ENCODE data around the gene TLE3.

The TLE3 gene

DNA sequence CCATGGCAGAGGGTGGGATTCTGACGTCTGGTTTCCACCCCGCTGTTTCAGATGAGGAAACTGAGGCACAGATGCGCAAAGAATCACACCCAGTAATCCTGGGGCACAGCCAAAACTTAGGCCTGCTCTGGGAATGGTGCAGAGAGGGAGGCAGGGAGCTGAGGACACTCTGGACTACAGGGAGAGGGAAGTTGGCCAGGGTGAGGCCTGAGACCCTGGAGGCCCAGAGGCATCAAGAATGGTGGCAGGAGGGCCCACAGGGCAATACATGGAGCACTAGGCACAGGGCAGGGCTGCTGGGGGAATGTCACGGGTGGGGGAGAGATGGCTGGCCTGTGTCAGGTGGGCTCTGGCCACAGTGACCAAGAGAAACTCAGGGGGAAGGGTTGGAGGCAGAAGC lies 63.6 kb downstream of the TLE3 start (continued):
- TF ChIP-seq, protein P1, sequence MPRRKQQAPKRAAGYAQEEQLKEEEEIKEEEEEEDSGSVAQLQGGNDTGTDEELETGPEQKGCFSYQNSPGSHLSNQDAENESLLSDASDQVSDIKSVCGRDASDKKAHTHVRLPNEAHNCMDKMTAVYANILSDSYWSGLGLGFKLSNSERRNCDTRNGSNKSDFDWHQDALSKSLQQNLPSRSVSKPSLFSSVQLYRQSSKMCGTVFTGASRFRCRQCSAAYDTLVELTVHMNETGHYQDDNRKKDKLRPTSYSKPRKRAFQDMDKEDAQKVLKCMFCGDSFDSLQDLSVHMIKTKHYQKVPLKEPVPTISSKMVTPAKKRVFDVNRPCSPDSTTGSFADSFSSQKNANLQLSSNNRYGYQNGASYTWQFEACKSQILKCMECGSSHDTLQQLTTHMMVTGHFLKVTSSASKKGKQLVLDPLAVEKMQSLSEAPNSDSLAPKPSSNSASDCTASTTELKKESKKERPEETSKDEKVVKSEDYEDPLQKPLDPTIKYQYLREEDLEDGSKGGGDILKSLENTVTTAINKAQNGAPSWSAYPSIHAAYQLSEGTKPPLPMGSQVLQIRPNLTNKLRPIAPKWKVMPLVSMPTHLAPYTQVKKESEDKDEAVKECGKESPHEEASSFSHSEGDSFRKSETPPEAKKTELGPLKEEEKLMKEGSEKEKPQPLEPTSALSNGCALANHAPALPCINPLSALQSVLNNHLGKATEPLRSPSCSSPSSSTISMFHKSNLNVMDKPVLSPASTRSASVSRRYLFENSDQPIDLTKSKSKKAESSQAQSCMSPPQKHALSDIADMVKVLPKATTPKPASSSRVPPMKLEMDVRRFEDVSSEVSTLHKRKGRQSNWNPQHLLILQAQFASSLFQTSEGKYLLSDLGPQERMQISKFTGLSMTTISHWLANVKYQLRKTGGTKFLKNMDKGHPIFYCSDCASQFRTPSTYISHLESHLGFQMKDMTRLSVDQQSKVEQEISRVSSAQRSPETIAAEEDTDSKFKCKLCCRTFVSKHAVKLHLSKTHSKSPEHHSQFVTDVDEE (CRISPR knock-in tag; IDR thresholded peaks at IDR 0.05): no peak
- TF ChIP-seq ZFP30 (CRISPR knock-in tag; IDR thresholded peaks at IDR 0.05) (no peak), ZNF565 (CRISPR knock-in tag; conservative IDR thresholded peaks at IDR 0.05; ENCODE audit: low read depth) (no peak), ZC3H10 (CRISPR knock-in tag; IDR thresholded peaks at IDR 0.05) (no peak), ZNF70 (CRISPR knock-in tag; IDR thresholded peaks at IDR 0.05) (no peak)
- TF ChIP-seq, protein P2, sequence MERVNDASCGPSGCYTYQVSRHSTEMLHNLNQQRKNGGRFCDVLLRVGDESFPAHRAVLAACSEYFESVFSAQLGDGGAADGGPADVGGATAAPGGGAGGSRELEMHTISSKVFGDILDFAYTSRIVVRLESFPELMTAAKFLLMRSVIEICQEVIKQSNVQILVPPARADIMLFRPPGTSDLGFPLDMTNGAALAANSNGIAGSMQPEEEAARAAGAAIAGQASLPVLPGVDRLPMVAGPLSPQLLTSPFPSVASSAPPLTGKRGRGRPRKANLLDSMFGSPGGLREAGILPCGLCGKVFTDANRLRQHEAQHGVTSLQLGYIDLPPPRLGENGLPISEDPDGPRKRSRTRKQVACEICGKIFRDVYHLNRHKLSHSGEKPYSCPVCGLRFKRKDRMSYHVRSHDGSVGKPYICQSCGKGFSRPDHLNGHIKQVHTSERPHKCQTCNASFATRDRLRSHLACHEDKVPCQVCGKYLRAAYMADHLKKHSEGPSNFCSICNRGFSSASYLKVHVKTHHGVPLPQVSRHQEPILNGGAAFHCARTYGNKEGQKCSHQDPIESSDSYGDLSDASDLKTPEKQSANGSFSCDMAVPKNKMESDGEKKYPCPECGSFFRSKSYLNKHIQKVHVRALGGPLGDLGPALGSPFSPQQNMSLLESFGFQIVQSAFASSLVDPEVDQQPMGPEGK (CRISPR knock-in tag; IDR thresholded peaks at IDR 0.05; ENCODE audit: borderline replicate concordance): no peak

GRCh38 chr15:70033529-70034140 lies 64.1 kb downstream of the TLE3 start:
- peak; percentile 85 for ATAC-seq
- TF ChIP-seq ZFP3 (CRISPR knock-in tag; IDR thresholded peaks at IDR 0.05) (0 out of 2 replicates have a peak, but pooled peaks have one; percentile 58), TCF4 (CRISPR knock-in tag; IDR thresholded peaks at IDR 0.05; ENCODE audit: borderline replicate concordance) (peak; percentile 88), ISL1 (CRISPR knock-in tag; IDR thresholded peaks at IDR 0.05) (peak; percentile 37; the same call in 1 of the 2 replicates), ZNF565 (CRISPR knock-in tag; conservative IDR thresholded peaks at IDR 0.05; ENCODE audit: low read depth) (0 out of 2 replicates have a peak, but pooled peaks have one; percentile 50), ZNF8 (CRISPR knock-in tag; IDR thresholded peaks at IDR 0.05) (0 out of 2 replicates have a peak, but pooled peaks have one; percentile 44), POU6F1 (CRISPR knock-in tag; IDR thresholded peaks at IDR 0.05; ENCODE audit: borderline replicate concordance, low read depth) (no peak), ZC3H10 (CRISPR knock-in tag; IDR thresholded peaks at IDR 0.05) (no peak), ARNTL (CRISPR knock-in tag; IDR thresholded peaks at IDR 0.05; ENCODE audit: borderline replicate concordance, low read depth) (no peak), GLIS3 (CRISPR knock-in tag; IDR thresholded peaks at IDR 0.05) (peak; percentile 59; the same call in 1 of the 2 replicates), ESRRG (CRISPR knock-in tag; IDR thresholded peaks at IDR 0.05) (no peak), RARB (CRISPR knock-in tag; IDR thresholded peaks at IDR 0.05) (no peak)
- TF ChIP-seq, protein P1 (CRISPR knock-in tag; IDR thresholded peaks at IDR 0.05): peak; percentile 88; the same call in 1 of the 2 replicates
- TF ChIP-seq, protein P3, sequence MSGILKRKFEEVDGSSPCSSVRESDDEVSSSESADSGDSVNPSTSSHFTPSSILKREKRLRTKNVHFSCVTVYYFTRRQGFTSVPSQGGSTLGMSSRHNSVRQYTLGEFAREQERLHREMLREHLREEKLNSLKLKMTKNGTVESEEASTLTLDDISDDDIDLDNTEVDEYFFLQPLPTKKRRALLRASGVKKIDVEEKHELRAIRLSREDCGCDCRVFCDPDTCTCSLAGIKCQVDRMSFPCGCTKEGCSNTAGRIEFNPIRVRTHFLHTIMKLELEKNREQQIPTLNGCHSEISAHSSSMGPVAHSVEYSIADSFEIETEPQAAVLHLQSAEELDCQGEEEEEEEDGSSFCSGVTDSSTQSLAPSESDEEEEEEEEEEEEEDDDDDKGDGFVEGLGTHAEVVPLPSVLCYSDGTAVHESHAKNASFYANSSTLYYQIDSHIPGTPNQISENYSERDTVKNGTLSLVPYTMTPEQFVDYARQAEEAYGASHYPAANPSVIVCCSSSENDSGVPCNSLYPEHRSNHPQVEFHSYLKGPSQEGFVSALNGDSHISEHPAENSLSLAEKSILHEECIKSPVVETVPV (CRISPR knock-in tag; IDR thresholded peaks at IDR 0.05): no peak
- TF ChIP-seq, protein P2 (CRISPR knock-in tag; IDR thresholded peaks at IDR 0.05; ENCODE audit: borderline replicate concordance): peak; percentile 59

Measured in SK-N-SH treated with all-trans-retinoic acid at 6 μM for 48 hours (cell line).